ENCODE data around the gene IDNK.

IDNK gene

DNA sequence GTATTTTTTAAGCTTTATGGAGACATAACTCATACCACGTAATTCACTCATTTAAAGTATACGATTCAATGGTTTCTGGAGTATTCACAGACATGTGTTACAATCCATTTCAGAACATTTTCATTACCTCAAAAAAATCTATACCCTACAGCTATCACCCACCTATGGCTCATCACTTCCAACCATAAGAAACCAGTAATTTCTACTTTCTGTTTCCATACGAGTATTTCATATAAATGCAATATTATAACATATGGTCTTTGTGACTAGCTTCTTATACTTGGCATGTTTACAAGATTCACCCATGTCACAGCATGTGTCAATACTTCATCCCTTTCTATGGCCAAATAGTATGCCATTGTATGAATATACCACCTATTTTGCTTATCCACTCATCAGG is 66.0 kb downstream of the IDNK start:
- TF ChIP-seq ZFP3 (CRISPR knock-in tag; IDR thresholded peaks at IDR 0.05) (no peak), TOX (CRISPR knock-in tag; IDR thresholded peaks at IDR 0.05; ENCODE audit: borderline replicate concordance) (no peak), BACH2 (CRISPR knock-in tag; IDR thresholded peaks at IDR 0.05; ENCODE audit: borderline replicate concordance) (no peak), OSR1 (CRISPR knock-in tag; IDR thresholded peaks at IDR 0.05) (no peak), GLIS3 (CRISPR knock-in tag; IDR thresholded peaks at IDR 0.05) (no peak), SNAI2 (CRISPR knock-in tag; IDR thresholded peaks at IDR 0.05) (no peak), ESRRG (CRISPR knock-in tag; IDR thresholded peaks at IDR 0.05) (no peak), ARNTL (CRISPR knock-in tag; IDR thresholded peaks at IDR 0.05; ENCODE audit: borderline replicate concordance, low read depth) (no peak), TCF4 (CRISPR knock-in tag; IDR thresholded peaks at IDR 0.05; ENCODE audit: borderline replicate concordance) (no peak), ZNF70 (CRISPR knock-in tag; IDR thresholded peaks at IDR 0.05) (no peak), ZNF8 (CRISPR knock-in tag; IDR thresholded peaks at IDR 0.05) (no peak), ZC3H10 (CRISPR knock-in tag; IDR thresholded peaks at IDR 0.05) (no peak), CSDC2 (CRISPR knock-in tag; IDR thresholded peaks at IDR 0.05) (no peak), ISL1 (CRISPR knock-in tag; IDR thresholded peaks at IDR 0.05) (no peak), PPARA (CRISPR knock-in tag; IDR thresholded peaks at IDR 0.05; ENCODE audit: borderline replicate concordance) (no peak), ZNF565 (CRISPR knock-in tag; conservative IDR thresholded peaks at IDR 0.05; ENCODE audit: low read depth) (no peak)
- TF ChIP-seq, protein P1, sequence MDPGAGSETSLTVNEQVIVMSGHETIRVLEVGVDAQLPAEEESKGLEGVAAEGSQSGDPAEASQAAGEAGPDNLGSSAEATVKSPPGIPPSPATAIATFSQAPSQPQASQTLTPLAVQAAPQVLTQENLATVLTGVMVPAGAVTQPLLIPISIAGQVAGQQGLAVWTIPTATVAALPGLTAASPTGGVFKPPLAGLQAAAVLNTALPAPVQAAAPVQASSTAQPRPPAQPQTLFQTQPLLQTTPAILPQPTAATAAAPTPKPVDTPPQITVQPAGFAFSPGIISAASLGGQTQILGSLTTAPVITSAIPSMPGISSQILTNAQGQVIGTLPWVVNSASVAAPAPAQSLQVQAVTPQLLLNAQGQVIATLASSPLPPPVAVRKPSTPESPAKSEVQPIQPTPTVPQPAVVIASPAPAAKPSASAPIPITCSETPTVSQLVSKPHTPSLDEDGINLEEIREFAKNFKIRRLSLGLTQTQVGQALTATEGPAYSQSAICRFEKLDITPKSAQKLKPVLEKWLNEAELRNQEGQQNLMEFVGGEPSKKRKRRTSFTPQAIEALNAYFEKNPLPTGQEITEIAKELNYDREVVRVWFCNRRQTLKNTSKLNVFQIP (CRISPR knock-in tag; IDR thresholded peaks at IDR 0.05; ENCODE audit: borderline replicate concordance, low read depth), result no peak
- TF ChIP-seq, protein P2, sequence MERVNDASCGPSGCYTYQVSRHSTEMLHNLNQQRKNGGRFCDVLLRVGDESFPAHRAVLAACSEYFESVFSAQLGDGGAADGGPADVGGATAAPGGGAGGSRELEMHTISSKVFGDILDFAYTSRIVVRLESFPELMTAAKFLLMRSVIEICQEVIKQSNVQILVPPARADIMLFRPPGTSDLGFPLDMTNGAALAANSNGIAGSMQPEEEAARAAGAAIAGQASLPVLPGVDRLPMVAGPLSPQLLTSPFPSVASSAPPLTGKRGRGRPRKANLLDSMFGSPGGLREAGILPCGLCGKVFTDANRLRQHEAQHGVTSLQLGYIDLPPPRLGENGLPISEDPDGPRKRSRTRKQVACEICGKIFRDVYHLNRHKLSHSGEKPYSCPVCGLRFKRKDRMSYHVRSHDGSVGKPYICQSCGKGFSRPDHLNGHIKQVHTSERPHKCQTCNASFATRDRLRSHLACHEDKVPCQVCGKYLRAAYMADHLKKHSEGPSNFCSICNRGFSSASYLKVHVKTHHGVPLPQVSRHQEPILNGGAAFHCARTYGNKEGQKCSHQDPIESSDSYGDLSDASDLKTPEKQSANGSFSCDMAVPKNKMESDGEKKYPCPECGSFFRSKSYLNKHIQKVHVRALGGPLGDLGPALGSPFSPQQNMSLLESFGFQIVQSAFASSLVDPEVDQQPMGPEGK (CRISPR knock-in tag; IDR thresholded peaks at IDR 0.05; ENCODE audit: borderline replicate concordance), result no peak
- TF ChIP-seq, protein P3, sequence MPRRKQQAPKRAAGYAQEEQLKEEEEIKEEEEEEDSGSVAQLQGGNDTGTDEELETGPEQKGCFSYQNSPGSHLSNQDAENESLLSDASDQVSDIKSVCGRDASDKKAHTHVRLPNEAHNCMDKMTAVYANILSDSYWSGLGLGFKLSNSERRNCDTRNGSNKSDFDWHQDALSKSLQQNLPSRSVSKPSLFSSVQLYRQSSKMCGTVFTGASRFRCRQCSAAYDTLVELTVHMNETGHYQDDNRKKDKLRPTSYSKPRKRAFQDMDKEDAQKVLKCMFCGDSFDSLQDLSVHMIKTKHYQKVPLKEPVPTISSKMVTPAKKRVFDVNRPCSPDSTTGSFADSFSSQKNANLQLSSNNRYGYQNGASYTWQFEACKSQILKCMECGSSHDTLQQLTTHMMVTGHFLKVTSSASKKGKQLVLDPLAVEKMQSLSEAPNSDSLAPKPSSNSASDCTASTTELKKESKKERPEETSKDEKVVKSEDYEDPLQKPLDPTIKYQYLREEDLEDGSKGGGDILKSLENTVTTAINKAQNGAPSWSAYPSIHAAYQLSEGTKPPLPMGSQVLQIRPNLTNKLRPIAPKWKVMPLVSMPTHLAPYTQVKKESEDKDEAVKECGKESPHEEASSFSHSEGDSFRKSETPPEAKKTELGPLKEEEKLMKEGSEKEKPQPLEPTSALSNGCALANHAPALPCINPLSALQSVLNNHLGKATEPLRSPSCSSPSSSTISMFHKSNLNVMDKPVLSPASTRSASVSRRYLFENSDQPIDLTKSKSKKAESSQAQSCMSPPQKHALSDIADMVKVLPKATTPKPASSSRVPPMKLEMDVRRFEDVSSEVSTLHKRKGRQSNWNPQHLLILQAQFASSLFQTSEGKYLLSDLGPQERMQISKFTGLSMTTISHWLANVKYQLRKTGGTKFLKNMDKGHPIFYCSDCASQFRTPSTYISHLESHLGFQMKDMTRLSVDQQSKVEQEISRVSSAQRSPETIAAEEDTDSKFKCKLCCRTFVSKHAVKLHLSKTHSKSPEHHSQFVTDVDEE (CRISPR knock-in tag; IDR thresholded peaks at IDR 0.05), result no peak
- TF ChIP-seq, protein P4, sequence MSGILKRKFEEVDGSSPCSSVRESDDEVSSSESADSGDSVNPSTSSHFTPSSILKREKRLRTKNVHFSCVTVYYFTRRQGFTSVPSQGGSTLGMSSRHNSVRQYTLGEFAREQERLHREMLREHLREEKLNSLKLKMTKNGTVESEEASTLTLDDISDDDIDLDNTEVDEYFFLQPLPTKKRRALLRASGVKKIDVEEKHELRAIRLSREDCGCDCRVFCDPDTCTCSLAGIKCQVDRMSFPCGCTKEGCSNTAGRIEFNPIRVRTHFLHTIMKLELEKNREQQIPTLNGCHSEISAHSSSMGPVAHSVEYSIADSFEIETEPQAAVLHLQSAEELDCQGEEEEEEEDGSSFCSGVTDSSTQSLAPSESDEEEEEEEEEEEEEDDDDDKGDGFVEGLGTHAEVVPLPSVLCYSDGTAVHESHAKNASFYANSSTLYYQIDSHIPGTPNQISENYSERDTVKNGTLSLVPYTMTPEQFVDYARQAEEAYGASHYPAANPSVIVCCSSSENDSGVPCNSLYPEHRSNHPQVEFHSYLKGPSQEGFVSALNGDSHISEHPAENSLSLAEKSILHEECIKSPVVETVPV (CRISPR knock-in tag; IDR thresholded peaks at IDR 0.05), result no peak
- ATAC-seq, result no peak

DNA sequence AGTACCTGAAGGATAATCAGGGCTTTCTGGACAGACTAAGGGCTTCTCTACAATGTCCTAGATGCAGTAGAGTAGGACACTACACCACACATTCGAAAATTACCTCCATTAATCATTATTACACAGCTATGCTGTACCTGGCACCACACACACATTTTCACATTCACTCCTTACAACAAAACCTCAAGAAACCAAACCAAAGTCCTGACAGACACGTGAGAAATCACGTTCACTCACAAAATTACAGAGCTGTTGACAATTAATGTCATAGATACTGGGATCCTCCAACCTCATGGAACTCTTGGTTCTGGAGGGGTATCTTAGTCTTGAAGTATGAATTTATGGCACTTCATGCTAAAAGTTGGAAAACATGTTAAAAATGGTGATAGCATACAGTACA is 68.5 kb downstream of the IDNK start:
- ATAC-seq, result no peak
- TF ChIP-seq ZFP30 (CRISPR knock-in tag; IDR thresholded peaks at IDR 0.05), result no peak
- TF ChIP-seq RARB (CRISPR knock-in tag; IDR thresholded peaks at IDR 0.05), result no peak
- TF ChIP-seq, protein P3 (CRISPR knock-in tag; IDR thresholded peaks at IDR 0.05), result no peak
